DND-41 (cell line): ENCODE results near the gene ERG28.

Experiments used
- ATAC-seq: fragments of 200-7000 bp; cut with Tn5 transposase; 3 replicates; pipeline ENCODE4 v1.9.1; 2021; ENCODE audit warnings: low read depth; ENCODE audit not compliant: insufficient read depth
- DNase-seq: peaks from one replicate; pipeline ENCODE4 v3.0.0-alpha.2; 2020
- H2AFZ ChIP-seq: 2 replicates; pipeline ENCODE4 v1.6.0; 2012; ENCODE audit warnings: low read depth, low read length
- H3K27ac ChIP-seq: 2 replicates; pipeline ENCODE4 v1.5.1; 2012; ENCODE audit warnings: low read length, inconsistent platforms
- H3K27me3 ChIP-seq: fragments of 200-600 bp; sonication (generic); 2 replicates; pipeline ENCODE4 v1.6.0; 2012; ENCODE audit warnings: low read length, mild to moderate bottlenecking, inconsistent platforms; ENCODE audit not compliant: insufficient read depth, poor library complexity
- H3K36me3 ChIP-seq: 2 replicates; pipeline ENCODE4 v1.5.1; 2012; ENCODE audit warnings: low read length, inconsistent platforms; ENCODE audit not compliant: insufficient read depth
- H3K4me1 ChIP-seq: 2 replicates; pipeline ENCODE4 v1.5.1; 2012; ENCODE audit warnings: mild to moderate bottlenecking, low read length; ENCODE audit not compliant: insufficient read depth
- H3K4me2 ChIP-seq: 2 replicates; pipeline ENCODE4 v1.6.0; 2012; ENCODE audit warnings: mild to moderate bottlenecking, moderate library complexity, low read length, inconsistent platforms; ENCODE audit not compliant: insufficient read depth
- H3K4me3 ChIP-seq, 2 experiments: fragments of 200-600 bp in 1 of 2; shearing (Covaris generic) in 1 of 2; 2 replicates each; pipeline ENCODE4 v1.5.1; 2012 to 2016; ENCODE audit warnings: inconsistent platforms in 2 of 2, low read length in 2 of 2, mild to moderate bottlenecking in 2 of 2, low read depth in 1 of 2, moderate library complexity in 1 of 2
- H3K79me2 ChIP-seq: 2 replicates; pipeline ENCODE4 v1.6.0; 2012; ENCODE audit warnings: low read length, inconsistent platforms; ENCODE audit not compliant: insufficient read depth
- H3K9ac ChIP-seq: 2 replicates; pipeline ENCODE4 v1.6.0; 2012; ENCODE audit warnings: low read depth, mild to moderate bottlenecking, inconsistent platforms, low read length, moderate library complexity
- H3K9me3 ChIP-seq: 2 replicates; pipeline ENCODE4 v1.5.1; 2012; ENCODE audit warnings: low read length, moderate library complexity, mild to moderate bottlenecking, inconsistent platforms; ENCODE audit not compliant: insufficient read depth, severe bottlenecking
- H4K20me1 ChIP-seq: 2 replicates; pipeline ENCODE4 v1.6.0; 2012; ENCODE audit warnings: low read length; ENCODE audit not compliant: insufficient read depth
- EZH2 ChIP-seq: IDR thresholded peaks from 3 replicates; pipeline ENCODE4 v1.6.1; 2012; ENCODE audit warnings: borderline replicate concordance, low read depth, mild to moderate bottlenecking, moderate library complexity, low read length, inconsistent platforms; ENCODE audit not compliant: severe bottlenecking
- TF ChIP-seq, protein P1 (sequence below): IDR thresholded peaks from 2 replicates; pipeline ENCODE4 v1.5.1; 2012; ENCODE audit warnings: borderline replicate concordance, low read length, moderate library complexity, mild to moderate bottlenecking; ENCODE audit not compliant: poor library complexity, severe bottlenecking; ENCODE audit errors: extremely low read depth

Gene ERG28

DNA sequence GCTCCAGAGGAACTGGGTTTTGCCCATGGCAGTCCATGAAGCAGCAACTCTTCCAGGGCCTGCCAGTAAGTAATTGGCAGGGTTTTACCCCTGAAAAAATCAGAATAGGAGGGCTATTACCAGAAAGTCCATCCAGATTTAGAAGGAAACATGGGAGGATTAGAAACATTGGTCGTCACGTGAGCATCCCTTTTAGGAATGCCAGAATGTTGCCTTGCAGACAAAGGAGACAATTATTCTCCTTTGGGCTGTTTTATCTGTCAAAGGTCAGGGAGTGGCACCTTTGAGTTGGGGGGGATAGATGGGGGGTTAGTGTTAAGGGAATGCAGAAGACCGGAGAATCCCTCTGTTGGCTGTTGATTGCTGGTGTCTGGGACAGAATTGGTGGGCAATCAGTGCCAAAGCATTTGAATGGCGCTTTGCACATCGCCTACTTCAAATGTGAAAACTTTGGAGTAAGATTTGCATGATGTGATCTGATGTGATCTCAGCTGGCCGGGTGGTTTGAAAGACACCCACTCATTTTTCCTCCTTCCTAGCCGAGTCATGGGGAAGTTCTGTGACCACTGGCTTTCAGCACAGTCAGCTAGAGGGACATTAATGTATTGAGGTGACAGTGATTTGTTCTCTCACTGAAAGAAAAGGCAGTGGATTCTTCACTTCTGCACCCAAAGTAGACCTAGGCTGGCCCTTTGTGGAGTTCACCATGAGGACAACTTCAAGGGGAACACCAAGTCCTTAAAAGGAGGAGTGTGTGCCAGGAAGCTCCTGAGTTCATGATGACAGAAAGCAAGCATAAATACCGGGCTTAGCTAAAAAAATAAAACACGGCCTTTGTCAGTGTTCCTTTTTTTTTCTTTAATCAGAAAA is 50.8 kb downstream of the ERG28 start:
- no peak overlapping the region for H3K4me3 ChIP-seq
- H3K9me3 ChIP-seq, result no peaks in the 10 kb centered on the region
- no peak overlapping the region for H3K4me2 ChIP-seq
- H3K27me3 ChIP-seq, result peaks cover 29% of the 10 kb centered on the region
- ATAC-seq (no peak), DNase-seq (no peak)
- no peak overlapping the region for H3K27ac ChIP-seq
- TF ChIP-seq EZH2, result no peak
- TF ChIP-seq, protein P1, sequence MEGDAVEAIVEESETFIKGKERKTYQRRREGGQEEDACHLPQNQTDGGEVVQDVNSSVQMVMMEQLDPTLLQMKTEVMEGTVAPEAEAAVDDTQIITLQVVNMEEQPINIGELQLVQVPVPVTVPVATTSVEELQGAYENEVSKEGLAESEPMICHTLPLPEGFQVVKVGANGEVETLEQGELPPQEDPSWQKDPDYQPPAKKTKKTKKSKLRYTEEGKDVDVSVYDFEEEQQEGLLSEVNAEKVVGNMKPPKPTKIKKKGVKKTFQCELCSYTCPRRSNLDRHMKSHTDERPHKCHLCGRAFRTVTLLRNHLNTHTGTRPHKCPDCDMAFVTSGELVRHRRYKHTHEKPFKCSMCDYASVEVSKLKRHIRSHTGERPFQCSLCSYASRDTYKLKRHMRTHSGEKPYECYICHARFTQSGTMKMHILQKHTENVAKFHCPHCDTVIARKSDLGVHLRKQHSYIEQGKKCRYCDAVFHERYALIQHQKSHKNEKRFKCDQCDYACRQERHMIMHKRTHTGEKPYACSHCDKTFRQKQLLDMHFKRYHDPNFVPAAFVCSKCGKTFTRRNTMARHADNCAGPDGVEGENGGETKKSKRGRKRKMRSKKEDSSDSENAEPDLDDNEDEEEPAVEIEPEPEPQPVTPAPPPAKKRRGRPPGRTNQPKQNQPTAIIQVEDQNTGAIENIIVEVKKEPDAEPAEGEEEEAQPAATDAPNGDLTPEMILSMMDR, result no peak
- no peaks in the 10 kb centered on the region for H4K20me1 ChIP-seq
- no peak overlapping the region for H2AFZ ChIP-seq
- H3K79me2 ChIP-seq, result no peaks in the 10 kb centered on the region
- H3K36me3 ChIP-seq, result no peaks in the 10 kb centered on the region
- no peaks in the 10 kb centered on the region for H3K4me1 ChIP-seq
- H3K9ac ChIP-seq, result no peak overlapping the region

DNA sequence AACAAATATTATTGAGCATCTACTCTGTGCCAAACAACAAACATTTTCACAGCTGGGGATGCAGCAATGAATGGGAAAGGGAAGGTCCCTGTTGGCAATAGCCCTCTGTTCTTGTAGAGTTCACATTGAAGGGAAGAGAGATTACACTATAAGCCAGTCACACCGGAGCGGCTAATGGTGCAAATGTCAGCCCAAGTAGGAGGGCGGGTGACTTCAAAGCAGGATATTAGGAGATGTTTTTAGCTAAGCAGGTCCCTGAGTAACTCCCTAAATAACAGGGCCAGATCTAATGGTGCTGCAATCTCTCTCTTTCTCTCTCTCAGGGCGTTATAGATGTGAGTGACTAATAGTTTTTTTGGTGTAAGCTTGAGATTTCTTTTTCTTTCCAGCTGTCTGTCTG is 51.6 kb downstream of the ERG28 start:
- Histone ChIP-seq H2AFZ (no peak overlapping the region), H3K36me3 (no peaks in the 10 kb centered on the region), H3K9me3 (no peaks in the 10 kb centered on the region), H3K27ac (no peak overlapping the region), H3K4me2 (no peak overlapping the region), H4K20me1 (no peaks in the 10 kb centered on the region), H3K9ac (no peak overlapping the region), H3K79me2 (no peaks in the 10 kb centered on the region), H3K4me1 (no peaks in the 10 kb centered on the region), H3K27me3 (peaks cover 29% of the 10 kb centered on the region), H3K4me3 (no peak overlapping the region)
- DNase-seq (no peak), ATAC-seq (no peak)
- no peak for TF ChIP-seq EZH2
- TF ChIP-seq, protein P1, result no peak

GRCh38 chr14:75607842-75608640 is 52.6 kb downstream of the ERG28 start:
- H4K20me1 ChIP-seq, result no peaks in the 10 kb centered on the region
- ATAC-seq, result no peak
- peaks cover 32% of the 10 kb centered on the region for H3K27me3 ChIP-seq
- TF ChIP-seq, protein P1, result no peak
- no peak for TF ChIP-seq EZH2
- no peak overlapping the region for H3K9ac ChIP-seq
- H3K79me2 ChIP-seq, result no peaks in the 10 kb centered on the region
- H3K9me3 ChIP-seq, result no peaks in the 10 kb centered on the region
- H2AFZ ChIP-seq, result no peak overlapping the region
- no peak overlapping the region for H3K4me2 ChIP-seq
- no peak for DNase-seq
- H3K36me3 ChIP-seq, result no peaks in the 10 kb centered on the region
- H3K4me3 ChIP-seq, result no peak overlapping the region
- H3K4me1 ChIP-seq, result no peaks in the 10 kb centered on the region
- H3K27ac ChIP-seq, result no peak overlapping the region
